SKM-1 (cell line): ENCODE measurements around the gene TMPRSS13.
"Not testable (repeated sequence)": the region's sequence is repeated elsewhere in the genome, so short reads cannot be mapped to it uniquely, and the experiment has no call there.

Experiments
- DNase-seq: peaks from one replicate; lab custom pipeline; 2025; ENCODE audit not compliant: unreplicated experiment; lab: John Stamatoyannopoulos, UW

TMPRSS13 gene

GRCh38 chr11:117931331-117931950 is 2.2 kb upstream of the TMPRSS13 start:
- no peak for DNase-seq

DNA sequence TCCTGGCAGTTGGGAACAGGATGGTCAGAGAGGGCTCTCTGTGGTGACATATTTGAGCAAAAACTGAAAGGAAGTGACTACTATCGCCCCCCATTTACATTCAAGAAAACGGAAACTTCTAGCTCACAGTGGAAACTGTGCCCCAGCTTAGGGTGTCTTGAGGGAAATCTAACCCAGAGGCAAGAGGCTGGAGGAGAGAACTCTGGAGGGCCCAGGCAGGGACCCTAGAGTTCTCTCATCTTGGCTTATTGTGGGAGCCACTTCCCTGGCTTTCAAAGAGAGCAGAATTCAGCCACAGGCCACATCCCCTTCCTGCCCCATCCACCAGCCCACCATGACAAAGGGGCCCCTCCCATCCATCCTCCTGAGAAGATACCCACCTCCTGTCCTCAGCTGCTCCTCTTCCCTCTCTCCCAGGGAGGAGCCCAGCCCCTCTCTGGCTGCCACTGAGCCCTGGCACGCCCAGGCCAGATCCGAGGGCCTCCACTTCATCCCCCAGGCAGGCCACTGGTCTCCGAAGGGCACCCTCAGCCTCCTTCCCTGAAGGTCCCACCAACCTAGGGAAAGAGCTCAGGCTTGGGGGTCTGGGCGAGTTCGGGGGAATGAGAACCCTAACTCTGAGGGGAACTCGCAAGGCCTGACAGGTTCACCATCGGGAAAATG is 1.6 kb upstream of the TMPRSS13 start:
- no peak for DNase-seq

DNA sequence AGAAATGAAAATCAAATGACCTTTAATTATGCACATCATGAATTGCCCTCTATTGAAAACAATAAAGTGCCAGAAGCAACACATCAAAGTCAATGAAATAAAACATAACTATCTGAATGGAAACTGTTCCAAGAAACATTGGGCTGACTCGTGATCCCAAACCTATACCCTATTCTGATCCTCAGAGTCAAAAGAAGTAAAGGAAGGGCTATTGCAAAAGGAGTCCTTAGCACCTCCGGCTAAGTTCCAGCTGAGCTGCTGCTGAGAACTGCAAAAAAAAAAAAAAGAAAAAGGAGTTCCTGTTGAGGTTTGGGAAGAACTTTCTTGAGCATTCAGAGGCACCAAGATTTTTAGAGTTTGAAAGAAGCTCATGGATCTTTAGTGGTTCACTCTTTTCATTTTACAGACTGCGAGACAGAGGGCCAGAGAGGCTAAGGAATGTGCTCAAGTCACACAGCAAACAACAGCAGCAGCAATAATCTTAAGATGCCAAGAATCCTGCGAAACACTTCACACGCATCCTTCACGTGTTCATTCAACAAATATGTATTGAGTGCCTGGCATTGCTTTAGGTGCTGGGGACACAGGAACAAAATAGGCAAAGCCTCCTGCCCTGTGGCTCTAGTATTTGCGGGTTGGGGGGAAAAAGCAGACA is 841 bp upstream of the TMPRSS13 start:
- DNase-seq: no peak

GRCh38 chr11:117928446-117929141 is 608 bp downstream of the TMPRSS13 start:
- no peak for DNase-seq

DNA sequence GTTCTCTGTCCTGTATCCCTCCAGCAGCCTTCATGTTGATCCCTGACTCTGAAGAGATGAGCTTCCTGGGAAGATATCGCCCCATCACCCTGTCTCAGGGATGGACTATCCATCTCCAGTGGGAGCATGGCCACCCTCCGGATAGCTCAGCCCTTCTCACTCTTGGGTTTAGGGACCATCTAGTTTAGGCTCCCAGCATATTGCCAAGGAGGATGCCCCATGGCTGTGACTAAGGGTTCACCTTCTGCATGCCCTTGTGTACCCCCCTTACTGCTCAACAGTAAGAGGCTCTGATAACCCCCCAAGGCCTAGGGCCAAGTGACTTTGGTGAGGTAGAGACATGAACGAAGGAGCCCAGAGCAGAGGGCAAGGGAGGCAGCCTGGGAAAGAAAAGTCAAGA is 1.3 kb downstream of the TMPRSS13 start:
- DNase-seq: no peak

DNA sequence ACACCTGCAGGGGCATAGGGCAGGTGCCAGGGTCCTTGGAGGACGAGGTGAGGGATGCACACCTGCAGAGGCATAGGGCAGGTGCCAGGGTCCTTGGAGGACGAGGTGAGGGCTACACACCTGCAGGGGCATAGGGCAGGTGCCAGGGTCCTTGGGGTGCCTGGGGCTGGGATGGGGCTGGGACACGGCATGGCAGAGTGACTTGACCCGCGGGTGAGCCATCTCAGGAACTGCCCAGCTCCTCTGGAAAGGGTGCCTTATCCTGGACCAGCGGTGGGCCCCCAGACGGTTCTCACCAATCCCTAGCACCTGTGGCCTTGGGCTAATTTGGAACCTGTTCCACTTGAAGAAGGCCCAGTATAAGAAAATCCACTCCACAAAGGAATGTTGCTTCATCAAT is 3.0 kb downstream of the TMPRSS13 start:
- not testable (repeated sequence) for DNase-seq

GRCh38 chr11:117925198-117925925 is 3.8 kb downstream of the TMPRSS13 start:
- DNase-seq: no peak

GRCh38 chr11:117924631-117925170 is 4.5 kb downstream of the TMPRSS13 start:
- no peak for DNase-seq

- DNase-seq: no peak
These were observed 5.4 kb downstream of the TMPRSS13 start for GRCh38 chr11:117923773-117924172.

GRCh38 chr11:117923275-117923674 is 5.9 kb downstream of the TMPRSS13 start:
- DNase-seq: no peak

DNA sequence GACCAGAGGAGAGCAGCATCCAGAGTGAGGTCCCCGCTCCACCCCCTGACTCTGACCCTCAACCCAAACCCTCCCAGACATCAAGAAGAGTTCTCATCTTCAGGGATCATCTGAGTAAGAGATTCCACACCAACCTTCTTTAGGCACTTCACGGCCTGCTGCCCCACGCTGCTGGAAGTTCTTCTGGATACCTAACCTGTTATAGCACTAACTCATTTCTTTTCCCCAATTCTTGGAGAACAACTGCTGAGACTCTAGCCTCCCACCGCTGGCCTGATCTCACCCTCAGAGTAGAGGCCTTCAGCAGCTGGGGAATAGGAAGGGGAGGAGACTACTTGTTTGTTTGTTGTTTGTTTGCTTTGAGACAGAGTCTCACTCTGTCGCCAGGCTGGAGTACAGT is 7.3 kb downstream of the TMPRSS13 start:
- DNase-seq: no peak

DNA sequence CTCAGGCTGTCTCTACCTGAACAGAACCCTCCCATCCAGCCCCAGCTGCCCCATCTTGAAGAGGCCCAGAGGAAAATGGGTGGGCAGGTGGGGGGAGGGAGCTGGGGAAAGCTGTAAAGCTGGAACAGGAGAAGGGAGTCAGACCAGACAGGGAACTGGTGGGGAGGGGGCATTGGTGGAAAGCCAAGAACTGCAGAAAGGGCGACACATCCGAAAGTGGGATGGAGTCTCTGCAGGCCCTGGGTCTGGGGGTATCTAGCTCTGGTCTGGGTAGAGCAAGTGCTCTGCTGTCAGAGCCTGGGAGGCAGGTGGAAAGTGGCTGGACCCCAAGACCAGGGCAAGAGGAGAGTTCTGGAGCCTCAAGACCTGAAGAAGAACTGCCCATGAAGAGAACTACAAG is 7.7 kb downstream of the TMPRSS13 start:
- no peak for DNase-seq

GRCh38 chr11:117919781-117920221 is 9.4 kb downstream of the TMPRSS13 start:
- DNase-seq: no peak

- no peak for DNase-seq
These were observed 9.9 kb downstream of the TMPRSS13 start for GRCh38 chr11:117919341-117919740.

- DNase-seq: no peak
These were observed 10.6 kb downstream of the TMPRSS13 start for GRCh38 chr11:117918366-117919255.

- DNase-seq: no peak
These were observed 11.5 kb downstream of the TMPRSS13 start for GRCh38 chr11:117917591-117918151.

- no peak for DNase-seq
These were observed 12.2 kb downstream of the TMPRSS13 start for GRCh38 chr11:117916956-117917355.

- no peak for DNase-seq
These were observed 13.4 kb downstream of the TMPRSS13 start for GRCh38 chr11:117915672-117916235.

GRCh38 chr11:117914991-117915618 is 14.1 kb downstream of the TMPRSS13 start:
- no peak for DNase-seq
